Measurements from ENCODE around the gene AXL.

- TF ChIP-seq POLR2AphosphoS5 (IDR thresholded peaks at IDR 0.05; ENCODE audit: borderline replicate concordance, low read depth, low read length) (no peak), EZH2 (IDR thresholded peaks at IDR 0.05) (no peak)
Measured at GRCh38 chr19:41305927-41306793, 87.1 kb downstream of the AXL start.
